GM23248 (cell line): ENCODE measurements around the gene EGFR. TPM values are rescaled to one million over a fixed set of nuclear protein-coding genes. Genes with fewer than 3 reads are reported as not detected.

Experiments
- DNase-seq: peaks from one replicate; pipeline ENCODE4 v3.0.0-alpha.2; 2015
- H2AFZ ChIP-seq: fragments of 200-600 bp; sonication (generic); 2 replicates; pipeline ENCODE4 v1.6.1; 2016; ENCODE audit warnings: antibody characterized with exemption
- H3F3A ChIP-seq: fragments of 200-600 bp; sonication (generic); 2 replicates; pipeline ENCODE4 v1.6.1; 2016; ENCODE audit warnings: mild to moderate bottlenecking, antibody characterized with exemption, mixed run types; ENCODE audit not compliant: insufficient read depth
- H3K27ac ChIP-seq: fragments of 200-600 bp; sonication (generic); 2 replicates; pipeline ENCODE4 v1.5.1; 2016; ENCODE audit warnings: mild to moderate bottlenecking
- H3K27me3 ChIP-seq: fragments of 200-600 bp; sonication (generic); replicated peaks from 2 replicates; pipeline ENCODE4 v1.6.1; 2016; ENCODE audit warnings: mild to moderate bottlenecking; ENCODE audit not compliant: insufficient read depth
- H3K36me3 ChIP-seq: fragments of 200-600 bp; sonication (generic); 2 replicates; pipeline ENCODE4 v1.6.1; 2016; ENCODE audit warnings: low read depth, mild to moderate bottlenecking
- H3K4me1 ChIP-seq: fragments of 200-600 bp; sonication (generic); 2 replicates; pipeline ENCODE4 v1.6.1; 2016; ENCODE audit warnings: mild to moderate bottlenecking; ENCODE audit not compliant: insufficient read depth
- H3K4me2 ChIP-seq: fragments of 200-600 bp; sonication (generic); one replicate; pipeline ENCODE4 v1.6.1; 2016; ENCODE audit warnings: mild to moderate bottlenecking; ENCODE audit not compliant: unreplicated experiment
- H3K4me3 ChIP-seq: fragments of 200-600 bp; sonication (generic); 2 replicates; pipeline ENCODE4 v1.5.1; 2016; ENCODE audit warnings: mild to moderate bottlenecking
- H3K79me2 ChIP-seq: fragments of 200-600 bp; sonication (generic); 2 replicates; pipeline ENCODE4 v1.6.1; 2016; ENCODE audit warnings: mild to moderate bottlenecking; ENCODE audit not compliant: insufficient read depth
- H3K9ac ChIP-seq: fragments of 200-600 bp; sonication (generic); 2 replicates; pipeline ENCODE4 v1.6.1; 2016; ENCODE audit warnings: mild to moderate bottlenecking
- H3K9me2 ChIP-seq: fragments of 200-600 bp; sonication (generic); 2 replicates; pipeline ENCODE4 v1.6.1; 2016; ENCODE audit warnings: mixed run types, mild to moderate bottlenecking, moderate library complexity; ENCODE audit not compliant: insufficient read depth
- H3K9me3 ChIP-seq: fragments of 200-600 bp; sonication (generic); one replicate; pipeline ENCODE4 v1.6.1; 2017; ENCODE audit warnings: low read depth
- H4K20me1 ChIP-seq: fragments of 200-600 bp; sonication (generic); 2 replicates; pipeline ENCODE4 v1.6.0; 2016; ENCODE audit not compliant: insufficient read depth
- EZH2 ChIP-seq: fragments of 200-600 bp; sonication (generic); IDR thresholded peaks from 2 replicates; pipeline ENCODE4 v1.6.1; 2018; ENCODE audit warnings: antibody characterized with exemption, mild to moderate bottlenecking; ENCODE audit not compliant: insufficient read depth, poor library complexity, severe bottlenecking
- EZH2phosphoT487 ChIP-seq: fragments of 200-600 bp; sonication (generic); IDR thresholded peaks from 2 replicates; pipeline ENCODE4 v1.6.1; 2018; ENCODE audit warnings: antibody characterized with exemption, moderate library complexity, mild to moderate bottlenecking, low read depth; ENCODE audit not compliant: insufficient read depth
- WGBS, 2 experiments: methylation state at CpG; one replicate each; pipeline ENCODE4 v1.1.6; 2015 to 2017; ENCODE audit warnings: low lambda C conversion rate in 2 of 2, low coverage in 1 of 2; ENCODE audit errors: missing lambda C conversion rate in 2 of 2; 5-methylcytosine and 5-hydroxymethylcytosine counted together
- in situ Hi-C: fragments of 300-500 bp; cut with MboI; formaldehyde crosslinking; loops from 2 replicates; pipeline ENCODE4 v1.15.0; 2020
- polyA plus RNA-seq: library from polyadenylated mRNA; unstranded; fragments of >200 nt; fragmentation: Nextera tagmentation; extraction: Ambion mirVana; gene quantifications from 2 replicates; pipeline ENCODE4 v1.2.1, GENCODE V29; 2016
- total RNA-seq: library from RNA; depleted of rRNA; stranded (reverse); fragments of >200 nt; shearing (Covaris generic); gene quantifications from 2 replicates; pipeline ENCODE4 v1.2.3, GENCODE V29; 2014; rRNA removed

The EGFR gene
- 53.5 and 55.0 TPM in 2 replicates for total RNA-seq
- 48.7 and 50.9 TPM in 2 replicates for polyA plus RNA-seq

DNA sequence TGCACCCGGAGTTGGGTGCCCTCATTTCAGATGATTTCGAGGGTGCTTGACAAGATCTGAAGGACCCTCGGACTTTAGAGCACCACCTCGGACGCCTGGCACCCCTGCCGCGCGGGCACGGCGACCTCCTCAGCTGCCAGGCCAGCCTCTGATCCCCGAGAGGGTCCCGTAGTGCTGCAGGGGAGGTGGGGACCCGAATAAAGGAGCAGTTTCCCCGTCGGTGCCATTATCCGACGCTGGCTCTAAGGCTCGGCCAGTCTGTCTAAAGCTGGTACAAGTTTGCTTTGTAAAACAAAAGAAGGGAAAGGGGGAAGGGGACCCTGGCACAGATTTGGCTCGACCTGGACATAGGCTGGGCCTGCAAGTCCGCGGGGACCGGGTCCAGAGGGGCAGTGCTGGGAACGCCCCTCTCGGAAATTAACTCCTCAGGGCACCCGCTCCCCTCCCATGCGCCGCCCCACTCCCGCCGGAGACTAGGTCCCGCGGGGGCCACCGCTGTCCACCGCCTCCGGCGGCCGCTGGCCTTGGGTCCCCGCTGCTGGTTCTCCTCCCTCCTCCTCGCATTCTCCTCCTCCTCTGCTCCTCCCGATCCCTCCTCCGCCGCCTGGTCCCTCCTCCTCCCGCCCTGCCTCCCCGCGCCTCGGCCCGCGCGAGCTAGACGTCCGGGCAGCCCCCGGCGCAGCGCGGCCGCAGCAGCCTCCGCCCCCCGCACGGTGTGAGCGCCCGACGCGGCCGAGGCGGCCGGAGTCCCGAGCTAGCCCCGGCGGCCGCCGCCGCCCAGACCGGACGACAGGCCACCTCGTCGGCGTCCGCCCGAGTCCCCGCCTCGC lies at the start of gene EGFR:
TSS of gene EGFR (plus strand) at position 657 of the 830 bp plus-strand sequence. CDS start 261 bp downstream, outside the sequence.
- Histone ChIP-seq H2AFZ (peak within 1 kb of the TSS; percentile 75), H3K36me3 (no peaks in the 10 kb centered on the region), H3K4me3 (peak within 1 kb of the TSS; percentile 85), H4K20me1 (no peaks in the 10 kb centered on the region), H3K27me3 (no peaks in the 10 kb centered on the region), H3F3A (peaks cover 21% of the 10 kb centered on the region), H3K9me2 (no peaks in the 10 kb centered on the region), H3K4me2 (peak within 1 kb of the TSS; percentile 89), H3K4me1 (peaks cover 31% of the 10 kb centered on the region), H3K9ac (peak within 1 kb of the TSS; percentile 90), H3K79me2 (peaks cover 55% of the 10 kb centered on the region), H3K9me3 (no peaks in the 10 kb centered on the region), H3K27ac (peak within 1 kb of the TSS; percentile 79)
- WGBS, 2 experiments: 1 to 3% methylated on average over 41 to 80 of the region's 80 CpGs
- TF ChIP-seq EZH2 (no peak), EZH2phosphoT487 (no peak)
- peak; percentile 89 for DNase-seq
- in situ Hi-C loops: no loop called here

DNA sequence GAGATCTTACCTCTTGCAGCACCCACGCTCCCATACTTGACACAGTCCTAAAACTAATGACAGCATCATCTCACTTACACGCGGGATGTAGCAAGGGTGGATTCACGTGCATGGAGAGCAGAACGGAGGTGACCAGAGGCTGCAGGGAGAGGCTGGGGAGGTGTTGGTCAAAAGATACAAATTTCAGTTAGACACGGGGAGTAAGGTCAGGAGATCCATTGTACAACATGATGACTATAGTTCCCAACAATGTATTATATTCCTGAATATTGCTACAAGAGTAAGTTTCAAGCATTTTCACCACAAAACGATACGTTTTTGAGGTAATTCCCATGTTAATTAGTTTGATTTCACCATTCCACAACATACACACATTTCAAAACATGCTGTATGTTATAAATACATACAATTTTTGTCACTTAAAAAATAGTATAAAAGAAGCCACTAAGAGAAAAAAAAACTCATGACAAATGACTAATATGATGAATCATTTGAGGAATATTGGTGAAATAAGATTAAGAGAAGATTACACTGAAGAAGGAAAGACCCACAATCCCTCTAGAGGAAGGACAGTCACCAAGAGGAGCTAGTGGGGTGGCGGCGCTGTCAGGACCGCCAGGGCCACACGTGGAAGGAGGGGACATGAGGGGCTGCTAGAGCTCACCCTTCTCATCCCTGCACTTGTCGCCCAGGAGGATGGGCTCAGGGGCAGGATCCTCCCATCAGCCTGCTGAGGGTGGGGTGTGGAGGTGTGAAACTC lies 49.4 kb upstream of the EGFR start:
- no peaks in the 10 kb centered on the region for H3K9me2 ChIP-seq
- H3F3A ChIP-seq: peaks cover 3% of the 10 kb centered on the region; the same call in 1 of the 2 replicates
- H3K36me3 ChIP-seq: no peaks in the 10 kb centered on the region
- in situ Hi-C loops: no loop called here
- H3K9me3 ChIP-seq: no peaks in the 10 kb centered on the region
- H3K27me3 ChIP-seq: no peaks in the 10 kb centered on the region
- TF ChIP-seq EZH2 (no peak), EZH2phosphoT487 (no peak)
- peaks cover 9% of the 10 kb centered on the region for H3K4me1 ChIP-seq
- H4K20me1 ChIP-seq: no peaks in the 10 kb centered on the region
- DNase-seq: peak; percentile 51
- H3K79me2 ChIP-seq: no peaks in the 10 kb centered on the region
- no peak overlapping the region for H2AFZ ChIP-seq
- no peak overlapping the region for H3K4me3 ChIP-seq
- H3K4me2 ChIP-seq: no peak overlapping the region
- H3K9ac ChIP-seq: no peak overlapping the region
- no peak overlapping the region for H3K27ac ChIP-seq
- 76 to 77% methylated on average over 13 of the region's 13 CpGs for WGBS, 2 experiments

DNA sequence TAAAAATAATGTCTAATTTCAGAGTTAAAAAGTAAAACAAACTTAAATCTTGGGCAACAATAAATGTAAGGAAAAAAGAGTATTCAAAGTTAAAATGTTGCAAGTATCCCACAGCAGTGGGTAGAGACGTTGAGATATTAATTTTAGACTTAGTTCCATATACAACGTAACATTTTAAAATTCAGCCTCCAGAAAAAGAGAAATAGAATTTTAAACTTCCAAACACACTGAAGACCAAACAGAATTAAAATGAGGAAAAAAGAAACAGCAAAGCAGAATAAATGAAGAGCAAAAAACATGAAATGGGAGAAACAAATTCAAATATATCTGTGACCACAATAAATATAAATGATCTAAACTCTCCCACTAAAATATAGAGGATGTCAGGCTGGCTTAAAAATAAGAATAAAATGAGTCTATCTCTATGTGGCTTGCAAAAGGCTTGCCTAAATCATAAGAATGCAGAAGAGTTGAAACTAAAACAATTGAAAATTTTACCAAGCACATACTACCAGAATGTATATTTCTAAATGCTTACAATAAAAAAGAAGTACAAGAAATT lies 46.0 kb upstream of the EGFR start:
- H4K20me1 ChIP-seq: no peaks in the 10 kb centered on the region
- no peaks in the 10 kb centered on the region for H3K36me3 ChIP-seq
- no peaks in the 10 kb centered on the region for H3K9me3 ChIP-seq
- no peaks in the 10 kb centered on the region for H3K79me2 ChIP-seq
- no peaks in the 10 kb centered on the region for H3K27me3 ChIP-seq
- no peak overlapping the region for H3K4me3 ChIP-seq
- H3K4me2 ChIP-seq: no peak overlapping the region
- WGBS, 2 experiments: 31 to 35% methylated on average over 2 of the region's 2 CpGs
- H3F3A ChIP-seq: peaks cover 3% of the 10 kb centered on the region; the same call in 1 of the 2 replicates
- peaks cover 9% of the 10 kb centered on the region for H3K4me1 ChIP-seq
- in situ Hi-C loops: no loop called here
- H3K9me2 ChIP-seq: no peaks in the 10 kb centered on the region
- H2AFZ ChIP-seq: no peak overlapping the region
- H3K27ac ChIP-seq: no peak overlapping the region
- H3K9ac ChIP-seq: no peak overlapping the region
- DNase-seq: no peak
- TF ChIP-seq EZH2phosphoT487: no peak
- no peak for TF ChIP-seq EZH2

DNA sequence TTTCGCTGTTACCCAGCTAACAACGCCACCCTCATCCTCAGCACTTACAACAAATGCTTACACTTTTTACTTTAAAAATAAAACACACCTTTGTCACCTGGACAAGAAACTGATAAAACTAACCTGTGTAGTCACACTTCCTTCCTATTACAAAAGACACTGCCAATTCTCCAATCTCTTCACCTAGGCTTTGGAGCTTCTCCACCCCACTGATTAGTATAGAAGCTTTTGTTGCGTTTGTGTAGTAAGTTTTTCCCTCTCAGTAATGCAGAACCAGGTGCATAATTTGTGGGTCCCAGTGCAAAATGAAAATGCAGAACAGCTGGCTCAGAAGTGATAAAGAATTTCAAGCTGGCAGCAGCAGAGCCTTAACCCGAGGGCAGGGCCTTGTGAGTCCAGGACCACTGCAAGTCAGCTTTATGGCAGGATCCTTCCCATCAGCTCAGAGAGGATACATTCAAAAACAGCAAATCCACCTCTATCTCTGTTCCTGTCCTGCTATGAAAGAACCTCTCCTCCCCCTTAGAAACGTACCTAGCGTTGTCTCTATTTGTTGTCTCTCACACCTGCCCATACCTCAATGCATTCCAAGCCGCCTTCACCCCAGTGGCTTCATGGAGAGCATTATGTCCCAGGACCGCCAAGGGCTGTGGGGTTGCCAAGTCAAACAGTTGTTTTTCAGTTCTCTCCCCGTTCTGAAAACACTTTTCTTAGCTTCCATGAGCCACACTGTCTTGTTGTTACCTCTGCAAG lies 40.3 kb upstream of the EGFR start:
- Histone ChIP-seq H3K4me3 (no peak overlapping the region), H3K9ac (no peak overlapping the region), H3K27me3 (no peaks in the 10 kb centered on the region), H3K27ac (no peak overlapping the region), H3K9me3 (no peaks in the 10 kb centered on the region), H3F3A (no peaks in the 10 kb centered on the region), H3K9me2 (no peaks in the 10 kb centered on the region), H3K79me2 (no peaks in the 10 kb centered on the region), H4K20me1 (no peaks in the 10 kb centered on the region), H2AFZ (no peak overlapping the region), H3K36me3 (no peaks in the 10 kb centered on the region), H3K4me2 (no peak overlapping the region), H3K4me1 (no peaks in the 10 kb centered on the region)
- TF ChIP-seq EZH2phosphoT487 (no peak), EZH2 (no peak)
- no peak for DNase-seq
- 73 to 76% methylated on average over 9 of the region's 9 CpGs for WGBS, 2 experiments
- in situ Hi-C loops: no loop called here
